Caco-2 (cell line): ENCODE results near the gene SLC5A6. TPM values are rescaled to one million over a fixed set of nuclear protein-coding genes. Genes with fewer than 3 reads are reported as not detected.

Experiments
- BruUV-seq: library from RNA; stranded (reverse); fragments of 400-500 nt; replicated peaks from 2 replicates; lab custom pipeline; 2021; lab: Mats Ljungman, UMichigan
- CTCF ChIA-PET: fragments of 300-600 bp; sonication (Branson Sonifier 250); formaldehyde crosslinking; loops from one replicate; lab custom pipeline; 2022; ENCODE audit warnings: antibody characterized with exemption; lab: Charles Lee
- POLR2A ChIA-PET: fragments of 300-600 bp; sonication (Branson Sonifier 250); formaldehyde crosslinking; loops from one replicate; lab custom pipeline; 2022; ENCODE audit warnings: antibody characterized with exemption; lab: Charles Lee
- DNase-seq, 2 experiments: peaks; one replicate each; pipeline versions ENCODE4 v3.0.0 to v3.0.0-alpha.2; 2020 to 2022
- H3K27me3 ChIP-seq: replicated peaks from 2 replicates; pipeline ENCODE4 v1.6.0; 2011; ENCODE audit warnings: low read length; ENCODE audit not compliant: control insufficient read depth, insufficient read depth
- H3K36me3 ChIP-seq: 2 replicates; pipeline ENCODE4 v1.5.1; 2011; ENCODE audit warnings: low read length; ENCODE audit not compliant: control insufficient read depth, insufficient read depth
- H3K4me1 ChIP-seq: fragments of 250-450 bp; sonication (Bioruptor Pico); 2 replicates; pipeline ENCODE4 v1.5.1; 2020; ENCODE audit warnings: mild to moderate bottlenecking
- H3K4me3 ChIP-seq: 2 replicates; pipeline ENCODE4 v1.5.1; 2011; ENCODE audit warnings: low read depth, mild to moderate bottlenecking, control low read depth, low read length
- H3K9me3 ChIP-seq: fragments of 250-450 bp; sonication (Bioruptor Pico); 2 replicates; pipeline ENCODE4 v1.5.1; 2020; ENCODE audit warnings: mild to moderate bottlenecking, moderate library complexity
- H3K27ac Mint-ChIP-seq: one replicate; pipeline ENCODE4 v1.8.0; 2022; ENCODE audit warnings: mixed read lengths; ENCODE audit not compliant: unreplicated experiment
- H3K27me3 Mint-ChIP-seq: one replicate; pipeline ENCODE4 v1.8.0; 2022; ENCODE audit warnings: mixed read lengths; ENCODE audit not compliant: insufficient read depth, unreplicated experiment
- H3K36me3 Mint-ChIP-seq: one replicate; pipeline ENCODE4 v1.8.0; 2022; ENCODE audit warnings: mild to moderate bottlenecking, mixed read lengths; ENCODE audit not compliant: insufficient read depth, unreplicated experiment
- H3K4me1 Mint-ChIP-seq: one replicate; pipeline ENCODE4 v1.8.0; 2022; ENCODE audit warnings: low read depth, mixed read lengths; ENCODE audit not compliant: unreplicated experiment
- H3K4me3 Mint-ChIP-seq: one replicate; pipeline ENCODE4 v1.8.0; 2022; ENCODE audit warnings: mild to moderate bottlenecking, moderate library complexity, mixed read lengths; ENCODE audit not compliant: unreplicated experiment
- H3K9me3 Mint-ChIP-seq: one replicate; pipeline ENCODE4 v1.8.0; 2022; ENCODE audit warnings: mixed read lengths; ENCODE audit not compliant: unreplicated experiment
- CTCF ChIP-seq, 2 experiments: fragments of 200-600 bp in 1 of 2; IDR thresholded peaks; 1 replicate in 1 of 2; 2 replicates in 1 of 2; pipeline versions ENCODE4 v1.5.1 to v1.8.0; 2011 to 2022; ENCODE audit warnings: antibody characterized with exemption in 1 of 2, control low read depth in 1 of 2, inconsistent platforms in 1 of 2, low read depth in 1 of 2, low read length in 1 of 2, mild to moderate bottlenecking in 1 of 2, moderate library complexity in 1 of 2; ENCODE audit not compliant: insufficient read depth in 1 of 2, severe bottlenecking in 1 of 2, unreplicated experiment in 1 of 2
- intact Hi-C: fragments of 100-400 bp; cut with micrococcal nuclease; formaldehyde crosslinking; loops from one replicate; pipeline ENCODE4 v1.10.0; 2022; ENCODE audit not compliant: unreplicated experiment
- total RNA-seq: library from RNA; stranded (reverse); gene quantifications from 2 replicates; pipeline ENCODE4 v1.2.3, GENCODE V29; 2022

SLC5A6 gene
- total RNA-seq, 1 experiment from 2014 or later: 98.2 TPM

DNA sequence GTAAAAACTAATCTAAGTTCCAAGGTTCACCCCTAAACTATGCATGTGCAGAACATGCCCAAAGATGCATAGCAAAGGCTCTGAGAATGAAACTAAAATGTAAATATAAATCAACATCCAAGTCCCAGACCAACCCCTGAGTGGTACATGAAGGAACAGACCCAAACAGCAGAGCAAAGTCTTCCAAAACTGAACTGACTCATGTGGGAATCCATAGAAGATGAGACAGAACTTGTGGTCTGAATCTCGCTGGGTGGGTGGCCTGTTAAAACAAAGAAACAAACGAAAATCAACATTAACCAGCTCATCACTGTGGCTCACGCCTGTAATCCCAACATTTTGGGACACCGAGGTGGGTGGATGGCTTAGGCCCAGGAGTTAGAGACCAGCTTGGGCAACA, 29.7 kb downstream of the SLC5A6 start:
- H3K4me1 Mint-ChIP-seq: peaks cover 8% of the 10 kb centered on the region
- H3K4me1 ChIP-seq: peaks cover 5% of the 10 kb centered on the region
- no TSS peak for BruUV-seq
- ChIA-PET CTCF (no interaction called here), POLR2A (no interaction called here)
- no peaks in the 10 kb centered on the region for H3K27me3 ChIP-seq
- no peak overlapping the region for H3K4me3 Mint-ChIP-seq
- intact Hi-C loops: no loop called here
- H3K9me3 ChIP-seq: no peaks in the 10 kb centered on the region
- H3K4me3 ChIP-seq: no peak overlapping the region
- no peaks in the 10 kb centered on the region for H3K9me3 Mint-ChIP-seq
- no peak for TF ChIP-seq CTCF (IDR thresholded peaks at IDR 0.05; ENCODE audit: insufficient read depth in 1 of 2, low read depth in 1 of 2, low read length in 1 of 2, severe bottlenecking in 1 of 2, unreplicated experiment in 1 of 2)
- no peak for DNase-seq
- H3K36me3 Mint-ChIP-seq: no peaks in the 10 kb centered on the region
- H3K36me3 ChIP-seq: no peaks in the 10 kb centered on the region
- H3K27me3 Mint-ChIP-seq: no peaks in the 10 kb centered on the region
- no peak overlapping the region for H3K27ac Mint-ChIP-seq

- no peaks in the 10 kb centered on the region for H3K9me3 Mint-ChIP-seq
- H3K27ac Mint-ChIP-seq: no peak overlapping the region
- Histone ChIP-seq H3K4me3 (no peak overlapping the region), H3K9me3 (no peaks in the 10 kb centered on the region), H3K36me3 (no peaks in the 10 kb centered on the region), H3K27me3 (no peaks in the 10 kb centered on the region), H3K4me1 (peaks cover 5% of the 10 kb centered on the region)
- DNase-seq: no peak
- no TSS peak for BruUV-seq
- POLR2A ChIA-PET: interaction anchor here (0.7 kb wide), 1 partner anchor 32 kb away, joined by 15 read pairs; the partner anchor contains the start of gene ATRAID
- CTCF ChIA-PET: no interaction called here
- no peak overlapping the region for H3K4me3 Mint-ChIP-seq
- intact Hi-C loops: no loop called here
- peaks cover 8% of the 10 kb centered on the region for H3K4me1 Mint-ChIP-seq
- TF ChIP-seq CTCF (IDR thresholded peaks at IDR 0.05; ENCODE audit: insufficient read depth in 1 of 2, low read depth in 1 of 2, low read length in 1 of 2, severe bottlenecking in 1 of 2, unreplicated experiment in 1 of 2): no peak
- H3K27me3 Mint-ChIP-seq: no peaks in the 10 kb centered on the region
- no peaks in the 10 kb centered on the region for H3K36me3 Mint-ChIP-seq
These were observed 32.6 kb downstream of the SLC5A6 start for GRCh38 chr2:27179344-27180000.

GRCh38 chr2:27178469-27178868, 33.6 kb downstream of the SLC5A6 start:
- H3K9me3 Mint-ChIP-seq: no peaks in the 10 kb centered on the region
- peaks cover 8% of the 10 kb centered on the region for H3K4me1 Mint-ChIP-seq
- DNase-seq: no peak
- POLR2A ChIA-PET: no interaction called here
- H3K27me3 Mint-ChIP-seq: no peaks in the 10 kb centered on the region
- Histone ChIP-seq H3K4me1 (peaks cover 5% of the 10 kb centered on the region), H3K36me3 (no peaks in the 10 kb centered on the region), H3K27me3 (no peaks in the 10 kb centered on the region), H3K4me3 (no peak overlapping the region), H3K9me3 (no peaks in the 10 kb centered on the region)
- intact Hi-C loops: no loop called here
- H3K4me3 Mint-ChIP-seq: no peak overlapping the region
- H3K27ac Mint-ChIP-seq: no peak overlapping the region
- TF ChIP-seq CTCF (IDR thresholded peaks at IDR 0.05; ENCODE audit: insufficient read depth in 1 of 2, low read depth in 1 of 2, low read length in 1 of 2, severe bottlenecking in 1 of 2, unreplicated experiment in 1 of 2): no peak
- BruUV-seq: no TSS peak
- CTCF ChIA-PET: interaction anchor here (1.0 kb wide), 1 partner anchor 13 kb away, joined by 4 read pairs; no protein-coding TSS in a partner anchor
- no peaks in the 10 kb centered on the region for H3K36me3 Mint-ChIP-seq
